ENCODE measurements around the gene TGFB1.
A peak's percentile ranks its signal among the peaks of the same experiment; 100 is the strongest.
"Not testable (repeated sequence)": the region's sequence is repeated elsewhere in the genome, so short reads cannot be mapped to it uniquely, and the experiment has no call there.

The TGFB1 gene

GRCh38 chr19:41369769-41370168, 16.0 kb upstream of the TGFB1 start:
- no peak for DNase-seq (ENCODE audit: low spot score)

GRCh38 chr19:41367848-41368301, 14.2 kb upstream of the TGFB1 start:
- peak; percentile 46 for DNase-seq (ENCODE audit: low spot score)

GRCh38 chr19:41366089-41366488, 12.4 kb upstream of the TGFB1 start:
- no peak for DNase-seq (ENCODE audit: low spot score)

GRCh38 chr19:41364524-41365391, 11.0 kb upstream of the TGFB1 start:
- no peak for DNase-seq (ENCODE audit: low spot score)

GRCh38 chr19:41363753-41364523, 10.2 kb upstream of the TGFB1 start, which contains the start of gene B9D2:
Gene B9D2, minus strand, starts transcription at chr19:41364149. Its CDS starts 630 bp downstream, at chr19:41363519.
- peak; percentile 99 for DNase-seq (ENCODE audit: low spot score)

- no peak for DNase-seq (ENCODE audit: low spot score)
Observed at GRCh38 chr19:41363371-41363752, 9.6 kb upstream of the TGFB1 start.

- no peak for DNase-seq (ENCODE audit: low spot score)
Observed at GRCh38 chr19:41362143-41362847, 8.6 kb upstream of the TGFB1 start.

GRCh38 chr19:41359741-41360140, 6.0 kb upstream of the TGFB1 start:
- no peak for DNase-seq (ENCODE audit: low spot score)

GRCh38 chr19:41357746-41358145, 4.0 kb upstream of the TGFB1 start:
- no peak for DNase-seq (ENCODE audit: low spot score)

GRCh38 chr19:41356984-41357739, 3.4 kb upstream of the TGFB1 start:
- DNase-seq (ENCODE audit: low spot score): no peak

GRCh38 chr19:41355802-41356201, 2.1 kb upstream of the TGFB1 start:
- DNase-seq (ENCODE audit: low spot score): no peak

- DNase-seq (ENCODE audit: low spot score): no peak
Observed at GRCh38 chr19:41355035-41355434, 1.3 kb upstream of the TGFB1 start.

GRCh38 chr19:41354343-41354953, 726 bp upstream of the TGFB1 start:
- no peak for DNase-seq (ENCODE audit: low spot score)

GRCh38 chr19:41352609-41353465, 885 bp downstream of the TGFB1 start:
- peak; percentile 54 for DNase-seq (ENCODE audit: low spot score)

GRCh38 chr19:41352279-41352608, 1.5 kb downstream of the TGFB1 start:
- no peak for DNase-seq (ENCODE audit: low spot score)

GRCh38 chr19:41351339-41352245, 2.1 kb downstream of the TGFB1 start:
- DNase-seq (ENCODE audit: low spot score): peak; percentile 60

GRCh38 chr19:41350735-41351338, 2.9 kb downstream of the TGFB1 start:
- peak; percentile 39 for DNase-seq (ENCODE audit: low spot score)

- not testable (repeated sequence) for DNase-seq (ENCODE audit: low spot score)
Observed at GRCh38 chr19:41346916-41347315, 6.8 kb downstream of the TGFB1 start.

- DNase-seq (ENCODE audit: low spot score): no peak
Observed at GRCh38 chr19:41344162-41344561, 9.6 kb downstream of the TGFB1 start.
